HG02623 (cell line): ENCODE data around the gene POTEB2.
"Not testable (repeated sequence)": the region's sequence is repeated elsewhere in the genome, so short reads cannot be mapped to it uniquely, and the experiment has no call there.

ENCODE experiments used
- ATAC-seq: cut with Tn5 transposase; IDR thresholded peaks from one replicate; pipeline ENCODE4 v1.9.1; 2021; ENCODE audit warnings: moderate library complexity; ENCODE audit not compliant: unreplicated experiment

POTEB2 gene

GRCh38 chr15:20866214-20866613, at the start of gene POTEB2:
Gene POTEB2 (minus strand): TSS chr15:20866314. CDS start chr15:20866281, 33 bp downstream.
- ATAC-seq, result not testable (repeated sequence)

- not testable (repeated sequence) for ATAC-seq
These were observed 13.8 kb upstream of the POTEB2 start for GRCh38 chr15:20879916-20880315.

- ATAC-seq, result not testable (repeated sequence)
These were observed 12.3 kb upstream of the POTEB2 start for GRCh38 chr15:20878464-20878863.

GRCh38 chr15:20877819-20878218, 11.7 kb upstream of the POTEB2 start:
- ATAC-seq, result not testable (repeated sequence)
